K562 (cell line): ENCODE measurements around the gene NVL. TPM values are rescaled to one million over a fixed set of nuclear protein-coding genes. Genes with fewer than 3 reads are reported as not detected.

ENCODE experiments used
- AFF4 ChIP-seq: sonication (generic); formaldehyde crosslinking; IDR thresholded peaks from 2 replicates; pipeline ENCODE4 v1.8.0; 2023; ENCODE audit warnings: mild to moderate bottlenecking, missing genetic modification reagents
- ATF2 ChIP-seq: sonication (generic); formaldehyde crosslinking; IDR thresholded peaks from 2 replicates; pipeline ENCODE4 v1.8.1; 2022; ENCODE audit warnings: missing genetic modification reagents
- E2F5 ChIP-seq: sonication (generic); formaldehyde crosslinking; IDR thresholded peaks from 2 replicates; pipeline ENCODE4 v1.8.0; 2022; ENCODE audit warnings: mild to moderate bottlenecking, missing genetic modification reagents
- HMBOX1 ChIP-seq: sonication (generic); IDR thresholded peaks from 2 replicates; pipeline ENCODE4 v1.6.1; 2016
- HOMEZ ChIP-seq: fragments of 250-450 bp; sonication (Bioruptor Pico); IDR thresholded peaks from 2 replicates; pipeline ENCODE4 v1.4.0; 2020; ENCODE audit warnings: mild to moderate bottlenecking, moderate library complexity
- JUN ChIP-seq, 2 experiments: sonication (generic) in 1 of 2; formaldehyde crosslinking in 1 of 2; IDR thresholded peaks; 2 replicates each; pipeline versions ENCODE4 v1.6.1 to v1.8.0; 2012 to 2022; ENCODE audit warnings: borderline replicate concordance in 2 of 2, mild to moderate bottlenecking in 2 of 2, improper control_type of control experiment in 1 of 2, low read depth in 1 of 2, low read length in 1 of 2, missing genetic modification reagents in 1 of 2
- RREB1 ChIP-seq: fragments of 250-450 bp; sonication (Bioruptor Pico); IDR thresholded peaks from 2 replicates; pipeline ENCODE4 v1.4.0; 2020
- polyA plus RNA-seq, 8 experiments: library from polyadenylated mRNA; depleted of rRNA in 4 of 8; stranded (reverse) in 5 of 8; unstranded in 3 of 8; fragments of >200 nt; fragmentation: Nextera tagmentation in 2 of 8; fragmentation: Illumina TruSeq in 1 of 8; extraction: Ambion mirVana in 2 of 8; extraction: Trizol in 1 of 8; gene quantifications; 2 replicates each; pipeline versions ENCODE4 v1.2.1 to v1.2.3, GENCODE V29; 2011 to 2014; ENCODE audit warnings: inconsistent platforms in 1 of 8, missing spikeins in 1 of 8
- total RNA-seq, 7 experiments: library from RNA; depleted of rRNA in 6 of 7; stranded (reverse); fragments of >200 nt in 6 of 7; fragmentation: Illumina TruSeq in 2 of 7; extraction: Trizol in 2 of 7; gene quantifications; 2 replicates each; pipeline versions ENCODE4 v1.2.1 to v1.2.3, GENCODE V29; 2011 to 2021; ENCODE audit warnings: low replicate concordance in 1 of 7

The NVL gene
- total and polyA plus RNA-seq, 9 of the 15 experiments (the other 6 are each of a cell fraction or from before 2014, with no cell fraction given), result 32.5 to 86.6 (median 62.9) TPM

- no peak for TF ChIP-seq E2F5
- no peak for TF ChIP-seq JUN (IDR thresholded peaks at IDR 0.05; ENCODE audit: borderline replicate concordance, low read depth, low read length)
- no peak for TF ChIP-seq JUN (CRISPR knock-in tag; IDR thresholded peaks at IDR 0.05; ENCODE audit: borderline replicate concordance)
- no peak for TF ChIP-seq HMBOX1
- no peak for TF ChIP-seq RREB1 (CRISPR knock-in tag)
- TF ChIP-seq HOMEZ (CRISPR knock-in tag), result no peak
- no peak for TF ChIP-seq ATF2 (CRISPR knock-in tag)
- no peak for TF ChIP-seq AFF4 (CRISPR knock-in tag)
Measured at GRCh38 chr1:224333309-224333926, 3.4 kb upstream of the NVL start (continued).
